Measurements from ENCODE around the gene ANKRD40CL. TPM values are rescaled to one million over a fixed set of nuclear protein-coding genes. Genes with fewer than 3 reads are reported as not detected.

Gene ANKRD40CL
- not detected in 2 replicates for total RNA-seq

GRCh38 chr17:50767446-50767845 is at the start of gene ANKRD40CL:
ANKRD40CL (minus strand) TSS chr17:50767518; CDS start chr17:50766913, 605 bp downstream.

GRCh38 chr17:50719144-50719923 is 48.0 kb downstream of the ANKRD40CL start, which contains the start of gene LUC7L3:
LUC7L3 (plus strand) TSS chr17:50719603; CDS start chr17:50719733, 130 bp downstream.

Other genes starting within 250 kb of the ANKRD40CL start
- 0.33 and 0.76 TPM in 2 replicates for gene EPN3, start 234.8 kb downstream of the ANKRD40CL start, total RNA-seq
- gene SPATA20, start 220.3 kb downstream of the ANKRD40CL start, total RNA-seq, result 61.6 and 120 TPM in 2 replicates
- gene CACNA1G, start 206.8 kb downstream of the ANKRD40CL start, total RNA-seq, result under 0.01 and 0.38 TPM in 2 replicates
- gene ABCC3, start 132.6 kb downstream of the ANKRD40CL start, total RNA-seq, result 10.4 and 61.5 TPM in 2 replicates
- gene ANKRD40, start 59.6 kb downstream of the ANKRD40CL start, total RNA-seq, result 23.1 and 29.7 TPM in 2 replicates
- 17.1 and 21.7 TPM in 2 replicates for gene LUC7L3, start 47.9 kb downstream of the ANKRD40CL start, total RNA-seq
- 0.13 and 0.16 TPM in 2 replicates for gene WFIKKN2, start 68.1 kb upstream of the ANKRD40CL start, total RNA-seq
- 4.2 and 16.6 TPM in 2 replicates for gene TOB1, start 98.8 kb upstream of the ANKRD40CL start, total RNA-seq

All from mesangial cell (primary cell).